Raji (cell line): ENCODE results near the gene SMYD3.

Source experiments
- POLR2A ChIP-seq: IDR thresholded peaks from 2 replicates; pipeline ENCODE4 v1.6.1; 2011; ENCODE audit warnings: low read depth, low read length, control low read depth; ENCODE audit not compliant: insufficient read depth

Gene SMYD3

DNA sequence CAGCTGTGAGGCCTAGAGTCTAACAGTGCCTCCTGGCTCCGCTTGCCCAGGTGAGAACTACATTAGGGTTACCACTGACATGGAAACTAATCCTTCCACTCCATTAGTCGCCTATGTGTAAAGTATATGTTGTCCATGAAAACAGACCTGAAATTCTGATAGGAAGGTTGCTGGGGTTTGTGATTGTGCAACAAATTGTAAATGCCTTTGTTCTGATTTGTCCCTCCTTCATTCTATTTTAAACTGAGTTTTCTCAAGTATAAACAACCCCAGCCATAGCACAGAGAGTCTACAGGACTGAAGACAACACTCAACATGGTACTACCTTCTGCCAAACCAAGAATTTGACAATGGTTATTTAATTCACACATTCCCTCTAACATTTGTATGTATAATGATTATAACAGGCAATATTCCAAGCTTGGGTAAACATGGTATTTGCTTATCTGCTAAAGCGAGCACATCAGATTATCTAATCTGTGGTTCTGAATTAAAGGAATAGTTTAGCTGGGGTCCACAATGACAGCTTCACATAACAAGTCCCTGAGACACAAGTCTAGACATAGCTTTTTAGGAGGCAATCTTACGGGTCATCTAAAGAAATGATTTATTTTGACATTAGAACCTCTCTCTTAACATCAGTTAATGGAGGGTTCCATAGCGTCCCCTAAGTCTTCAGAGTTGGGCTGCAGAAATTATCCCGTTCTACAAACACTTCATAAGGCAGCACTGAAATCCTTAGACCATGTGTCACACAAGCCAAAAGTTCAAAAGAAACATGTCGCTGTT is 633.0 kb downstream of the SMYD3 start:
- no peak for TF ChIP-seq POLR2A

GRCh38 chr1:245873068-245873467 is 634.0 kb downstream of the SMYD3 start:
- no peak for TF ChIP-seq POLR2A

DNA sequence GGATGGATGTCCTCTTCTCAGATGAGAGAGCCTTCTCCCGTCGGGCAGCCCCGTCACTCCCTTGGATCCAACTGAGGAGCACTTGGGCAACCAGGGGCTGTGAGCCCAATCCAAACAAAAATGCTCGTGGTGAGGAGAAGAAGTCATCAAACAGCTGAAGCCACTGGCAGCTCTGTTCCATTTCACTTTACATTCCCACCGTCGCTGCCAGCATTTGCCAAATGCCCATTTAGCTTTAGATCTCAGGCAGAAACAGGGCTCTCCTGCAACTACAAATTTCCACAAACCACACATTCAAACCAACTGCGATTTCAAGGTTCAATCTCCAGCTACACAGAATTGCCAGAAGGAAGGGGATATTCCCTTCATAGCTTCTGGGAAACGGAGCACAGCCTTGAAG is 634.6 kb downstream of the SMYD3 start:
- no peak for TF ChIP-seq POLR2A

GRCh38 chr1:245871915-245872314 is 635.2 kb downstream of the SMYD3 start:
- no peak for TF ChIP-seq POLR2A

- TF ChIP-seq POLR2A, result no peak
These were observed 635.9 kb downstream of the SMYD3 start for GRCh38 chr1:245871191-245871590.

- no peak for TF ChIP-seq POLR2A
These were observed 636.4 kb downstream of the SMYD3 start for GRCh38 chr1:245870698-245871097.

DNA sequence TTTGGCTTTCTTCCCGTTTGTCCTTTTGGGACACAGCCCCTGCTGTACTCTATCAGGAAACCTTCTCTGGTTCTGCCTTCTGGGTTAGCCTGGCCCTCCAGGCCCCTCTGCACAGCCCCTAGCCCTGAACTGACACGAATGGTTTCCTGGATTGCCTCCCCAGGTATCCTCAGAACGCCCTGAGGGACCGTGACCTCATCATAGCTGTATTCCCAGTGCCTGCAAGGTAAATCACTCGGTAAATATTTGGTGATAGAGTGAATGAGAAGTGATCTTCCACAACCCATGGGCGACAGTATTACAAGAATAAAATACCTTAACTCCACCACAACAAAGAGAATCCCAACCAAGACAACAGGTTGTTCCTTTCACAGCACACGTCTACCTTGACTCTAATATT is 637.2 kb downstream of the SMYD3 start:
- TF ChIP-seq POLR2A, result no peak

DNA sequence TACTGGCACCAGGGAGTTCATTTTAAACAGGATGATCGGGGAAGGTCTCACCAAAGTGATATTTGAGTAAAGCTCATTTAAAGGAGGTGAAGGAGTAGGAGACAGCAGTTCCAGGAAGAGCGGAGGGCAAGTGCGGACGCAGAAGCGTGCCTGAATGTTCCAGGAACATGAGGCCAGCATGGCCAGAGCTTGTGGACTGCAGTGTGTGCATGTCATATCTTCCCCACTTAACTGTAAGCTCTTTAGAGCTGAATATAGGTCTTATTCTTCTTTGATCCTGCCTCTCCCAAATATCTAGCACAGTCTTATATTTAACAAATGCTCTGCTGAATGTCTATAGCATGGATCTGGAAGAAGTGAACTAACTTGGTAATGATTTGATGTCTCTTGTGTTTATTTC is 639.3 kb downstream of the SMYD3 start:
- no peak for TF ChIP-seq POLR2A

- no peak for TF ChIP-seq POLR2A
These were observed 642.2 kb downstream of the SMYD3 start for GRCh38 chr1:245864872-245865271.

- no peak for TF ChIP-seq POLR2A
These were observed 643.4 kb downstream of the SMYD3 start for GRCh38 chr1:245863566-245864184.

DNA sequence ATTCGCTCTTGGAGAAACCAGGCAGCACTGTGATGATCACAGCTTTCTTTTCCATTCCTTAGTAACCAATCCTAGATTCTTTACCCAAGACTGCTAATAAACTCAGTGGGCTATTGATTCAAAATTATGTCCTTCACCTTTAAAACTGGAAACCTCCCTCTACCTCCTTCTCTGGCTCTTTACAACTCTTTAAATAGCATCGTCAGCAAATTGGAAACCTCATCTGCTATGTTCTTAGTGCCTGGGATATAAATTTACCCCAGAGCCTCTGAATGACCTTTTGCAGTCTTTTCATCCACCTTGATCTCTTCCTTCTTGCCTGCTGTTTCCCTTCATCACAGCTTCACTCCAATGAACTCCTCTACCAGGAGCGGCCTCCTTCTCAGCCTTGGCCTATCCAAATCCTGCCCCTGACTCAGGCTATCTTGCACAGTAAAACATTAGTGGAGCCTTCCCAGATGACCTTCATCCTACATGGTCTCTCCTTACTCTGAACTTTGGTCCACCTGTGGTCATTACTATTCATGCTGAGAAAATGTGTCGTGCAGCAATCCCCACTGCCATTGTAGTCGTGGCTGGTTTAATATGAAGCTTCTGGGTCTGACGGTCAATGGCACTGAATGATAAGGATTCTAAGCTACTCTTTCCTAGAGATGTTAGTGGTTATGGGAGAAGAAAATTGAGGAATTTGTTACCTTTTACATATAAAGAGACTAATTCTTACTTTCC is 644.1 kb downstream of the SMYD3 start:
- TF ChIP-seq POLR2A, result no peak

DNA sequence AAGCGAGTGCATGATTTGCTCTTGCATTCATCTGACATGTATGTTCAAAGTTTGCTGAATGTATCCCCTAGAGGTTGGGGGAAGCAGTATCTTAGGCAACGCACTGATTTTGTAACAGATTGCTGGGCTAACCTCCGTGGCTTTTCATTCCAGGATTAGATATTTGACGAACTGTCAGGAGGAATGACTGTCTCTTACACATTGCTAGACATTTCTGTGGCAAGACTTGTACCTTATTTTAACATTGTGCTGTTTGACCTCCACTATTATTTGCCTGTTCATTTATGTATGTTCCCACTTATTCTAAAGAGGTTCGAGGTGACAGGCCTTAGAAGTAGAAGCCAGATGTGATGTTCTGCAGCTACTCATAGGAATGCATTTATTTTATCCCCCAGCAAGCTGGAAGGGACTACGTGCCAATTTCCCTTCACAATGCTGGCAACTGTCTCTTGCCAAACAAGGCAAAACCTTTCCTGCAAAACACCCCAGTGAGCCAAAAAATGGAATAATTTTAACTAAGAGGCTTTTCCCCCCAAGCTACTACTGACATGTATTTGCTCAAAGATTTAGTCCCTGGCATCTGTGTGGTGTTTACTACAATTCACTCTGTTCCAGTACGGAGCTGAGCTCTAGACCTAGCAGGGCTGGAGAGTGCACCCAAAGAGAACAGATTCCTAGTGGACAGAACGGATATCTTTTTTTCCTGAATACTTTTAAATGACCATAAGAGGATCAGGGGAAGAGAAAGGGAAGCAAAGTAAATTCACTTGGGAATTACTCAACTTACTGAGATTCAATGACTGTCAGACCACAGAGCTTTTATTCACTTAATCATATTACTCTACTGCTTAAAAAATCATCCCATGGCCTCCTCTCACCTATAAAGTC is 646.2 kb downstream of the SMYD3 start:
- no peak for TF ChIP-seq POLR2A

DNA sequence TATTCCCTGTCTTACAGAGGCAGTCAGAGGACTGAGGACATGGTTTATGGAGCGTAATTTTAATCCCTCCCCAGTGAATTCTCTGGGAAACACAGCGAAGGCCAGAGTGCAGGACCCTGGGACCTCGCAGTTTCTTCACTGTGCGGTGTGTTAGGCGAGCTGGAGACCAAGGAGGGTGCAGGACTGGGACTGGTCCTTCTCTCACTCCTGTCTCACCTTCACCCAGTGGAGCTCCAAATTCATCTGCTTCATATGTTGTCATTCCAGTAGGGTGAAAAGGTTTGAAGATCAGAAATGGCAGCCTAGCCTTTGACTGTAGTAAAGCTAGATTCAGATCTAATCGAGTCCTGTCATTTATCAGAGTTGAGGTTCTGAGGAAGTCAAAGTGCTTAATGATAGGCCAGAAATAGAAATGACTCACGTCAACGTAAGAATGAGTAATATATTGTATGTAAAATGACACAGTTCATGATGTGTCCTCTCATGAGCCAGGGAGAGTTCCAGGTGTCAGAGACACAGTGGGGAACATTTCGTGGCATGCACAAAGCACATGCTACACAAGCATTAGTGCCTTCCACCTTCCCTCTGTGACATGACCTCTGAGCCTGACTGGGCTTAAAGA is 647.5 kb downstream of the SMYD3 start:
- TF ChIP-seq POLR2A, result no peak

- no peak for TF ChIP-seq POLR2A
These were observed 648.2 kb downstream of the SMYD3 start for GRCh38 chr1:245858722-245859492.
